Hepatic stellate cell (primary cell): ENCODE results near the gene DDIT4.
A peak's percentile ranks its signal among the peaks of the same experiment; 100 is the strongest.
"Not testable (repeated sequence)": the region's sequence is repeated elsewhere in the genome, so short reads cannot be mapped to it uniquely, and the experiment has no call there.

Source experiments
- DNase-seq: peaks from one replicate; pipeline ENCODE4 v3.0.0; 2011; ENCODE audit warnings: low spot score

The DDIT4 gene, protein sequence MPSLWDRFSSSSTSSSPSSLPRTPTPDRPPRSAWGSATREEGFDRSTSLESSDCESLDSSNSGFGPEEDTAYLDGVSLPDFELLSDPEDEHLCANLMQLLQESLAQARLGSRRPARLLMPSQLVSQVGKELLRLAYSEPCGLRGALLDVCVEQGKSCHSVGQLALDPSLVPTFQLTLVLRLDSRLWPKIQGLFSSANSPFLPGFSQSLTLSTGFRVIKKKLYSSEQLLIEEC

DNA sequence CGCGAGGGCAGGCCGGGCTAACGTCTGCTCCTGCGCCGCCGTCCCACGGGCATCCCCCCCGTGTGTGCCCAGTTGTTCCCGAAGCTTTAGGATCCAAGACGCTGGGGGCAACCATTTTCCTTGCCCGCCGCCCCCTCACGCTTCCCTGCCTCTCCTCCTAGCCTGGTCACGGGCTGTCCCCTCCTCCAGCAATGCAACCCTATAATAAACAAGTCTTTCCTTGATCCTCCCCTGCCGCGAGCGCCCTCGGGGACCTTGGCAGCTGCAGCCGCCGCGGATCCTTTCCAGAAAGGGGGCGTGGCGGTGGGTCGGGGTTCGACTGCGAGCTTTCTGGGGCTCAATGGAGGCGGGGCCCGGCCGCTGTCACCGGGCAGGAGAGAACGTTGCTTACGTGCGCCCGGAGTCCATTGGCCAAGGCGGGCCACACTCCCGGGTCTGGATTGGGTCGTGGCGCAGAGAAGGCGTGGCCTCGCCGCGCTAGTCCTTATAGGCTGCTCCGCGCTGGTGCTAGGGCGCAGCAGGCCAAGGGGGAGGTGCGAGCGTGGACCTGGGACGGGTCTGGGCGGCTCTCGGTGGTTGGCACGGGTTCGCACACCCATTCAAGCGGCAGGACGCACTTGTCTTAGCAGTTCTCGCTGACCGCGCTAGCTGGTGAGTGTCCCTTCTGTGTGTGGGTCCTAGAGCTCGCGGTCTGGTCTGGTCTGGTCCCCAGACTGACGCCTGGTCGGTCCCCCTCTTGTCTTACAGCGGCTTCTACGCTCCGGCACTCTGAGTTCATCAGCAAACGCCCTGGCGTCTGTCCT lies at the start of gene DDIT4:
DDIT4 (plus strand) TSS at position 515 of the 803 bp plus-strand sequence. CDS start 293 bp downstream, outside the sequence.
- DNase-seq = peak; percentile 100

- not testable (repeated sequence) for DNase-seq
Observed at GRCh38 chr10:72224191-72224590, 49.5 kb upstream of the DDIT4 start.

DNA sequence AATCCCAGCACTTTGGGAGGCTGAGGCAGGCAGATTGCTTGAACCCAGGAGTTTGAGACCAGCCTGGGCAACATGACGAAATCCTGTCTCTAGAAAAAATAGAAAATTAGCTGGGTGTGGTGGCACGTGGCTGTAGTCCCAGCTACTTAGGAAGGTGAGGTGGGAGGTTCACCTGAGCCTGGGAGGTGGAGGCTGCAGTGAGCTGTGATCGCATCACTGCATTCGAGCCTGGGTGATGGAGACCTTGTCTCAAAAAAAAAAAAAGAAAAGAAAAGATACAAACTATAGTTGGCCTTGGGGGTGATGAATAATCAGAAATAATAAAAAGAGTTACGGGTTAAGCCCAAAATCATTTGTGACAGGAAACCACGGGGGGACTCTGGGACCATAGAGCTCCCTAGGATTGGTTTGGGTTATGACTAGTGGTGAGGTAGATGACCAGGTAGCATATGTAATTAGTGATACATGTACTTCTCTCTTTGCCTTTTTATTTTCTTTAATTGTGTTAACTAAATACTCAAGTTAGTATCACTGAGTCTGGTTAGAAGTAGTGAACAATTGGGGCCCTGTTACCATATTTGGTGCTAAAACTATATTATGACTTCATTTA lies 47.2 kb upstream of the DDIT4 start:
- DNase-seq = no peak

- no peak for DNase-seq
Observed at GRCh38 chr10:72227826-72228225, 45.9 kb upstream of the DDIT4 start.

DNA sequence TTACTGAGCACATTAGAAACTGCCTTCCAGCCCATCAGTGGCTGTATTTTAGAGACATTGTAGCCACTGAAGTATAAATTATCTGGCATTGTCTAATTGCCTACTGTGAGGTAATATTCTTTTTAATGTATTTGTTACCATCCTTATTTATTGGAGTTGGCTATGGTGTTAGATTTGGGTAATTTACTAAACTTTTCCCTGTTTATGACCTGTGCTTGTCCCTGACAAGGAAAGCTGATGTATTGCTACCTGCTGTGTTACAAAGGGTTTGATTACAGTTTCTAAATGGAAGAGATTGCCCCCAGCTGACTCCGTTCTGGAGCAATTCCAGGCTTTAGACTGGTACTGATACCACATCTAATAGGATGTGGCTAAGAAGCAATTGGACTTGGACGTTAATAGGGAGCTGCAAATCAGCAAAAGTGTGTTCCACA lies 45.4 kb upstream of the DDIT4 start:
- DNase-seq = no peak

GRCh38 chr10:72229261-72230251 lies 44.2 kb upstream of the DDIT4 start:
- DNase-seq = no peak

DNA sequence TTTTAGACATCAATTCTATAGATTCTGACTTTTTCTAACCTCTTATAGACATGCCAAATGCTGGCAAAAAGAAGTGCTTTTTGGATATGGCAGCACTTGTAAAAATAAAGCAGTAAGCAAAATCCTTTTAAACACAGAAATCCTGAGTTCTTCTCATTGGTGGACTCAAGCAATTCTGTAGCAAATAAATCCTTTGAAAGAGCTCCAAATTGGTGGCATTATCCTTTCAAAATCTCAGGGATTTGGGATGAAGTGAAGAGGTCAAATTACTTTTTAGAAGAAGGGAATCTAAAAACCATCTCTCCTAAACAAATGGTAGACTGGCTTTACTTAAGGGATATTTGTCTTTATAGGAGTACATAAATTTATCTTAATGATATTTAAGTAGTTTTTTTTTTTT lies 40.1 kb upstream of the DDIT4 start:
- no peak for DNase-seq

GRCh38 chr10:72234560-72235095 lies 39.1 kb upstream of the DDIT4 start:
- DNase-seq = no peak

DNA sequence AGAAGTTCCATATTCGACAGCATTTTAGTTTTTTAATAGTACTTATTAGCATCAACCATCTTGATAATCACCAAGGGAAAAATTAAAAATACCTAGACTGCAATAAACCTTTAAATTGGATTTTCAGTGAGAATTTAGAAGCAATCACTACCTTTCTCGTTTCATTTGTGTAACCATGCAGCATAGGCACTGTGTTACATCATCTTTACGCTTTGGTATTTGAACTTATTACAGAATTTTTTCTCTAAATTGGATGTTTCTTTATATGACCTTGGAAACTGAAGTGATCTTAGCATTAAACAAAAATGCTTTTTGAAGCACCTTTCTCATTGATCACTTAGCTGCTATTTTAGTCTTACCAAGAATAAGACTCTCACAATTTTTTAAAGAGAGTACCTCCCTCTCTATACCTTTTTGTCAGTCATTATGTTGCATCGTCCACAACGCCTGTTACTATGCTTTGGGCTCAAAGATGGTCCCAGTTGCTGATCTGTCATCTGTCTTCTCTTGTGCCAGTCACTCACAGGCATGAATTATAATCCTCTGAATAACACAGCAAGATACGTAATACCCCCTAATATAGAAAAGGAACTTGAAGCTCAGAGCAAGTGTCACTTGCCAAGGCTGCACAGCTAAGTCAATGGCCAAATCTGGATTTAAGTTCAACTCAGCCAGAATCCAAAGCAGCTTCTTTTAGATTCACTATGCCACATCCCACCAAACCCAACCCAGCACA lies 38.0 kb upstream of the DDIT4 start:
- no peak for DNase-seq

DNA sequence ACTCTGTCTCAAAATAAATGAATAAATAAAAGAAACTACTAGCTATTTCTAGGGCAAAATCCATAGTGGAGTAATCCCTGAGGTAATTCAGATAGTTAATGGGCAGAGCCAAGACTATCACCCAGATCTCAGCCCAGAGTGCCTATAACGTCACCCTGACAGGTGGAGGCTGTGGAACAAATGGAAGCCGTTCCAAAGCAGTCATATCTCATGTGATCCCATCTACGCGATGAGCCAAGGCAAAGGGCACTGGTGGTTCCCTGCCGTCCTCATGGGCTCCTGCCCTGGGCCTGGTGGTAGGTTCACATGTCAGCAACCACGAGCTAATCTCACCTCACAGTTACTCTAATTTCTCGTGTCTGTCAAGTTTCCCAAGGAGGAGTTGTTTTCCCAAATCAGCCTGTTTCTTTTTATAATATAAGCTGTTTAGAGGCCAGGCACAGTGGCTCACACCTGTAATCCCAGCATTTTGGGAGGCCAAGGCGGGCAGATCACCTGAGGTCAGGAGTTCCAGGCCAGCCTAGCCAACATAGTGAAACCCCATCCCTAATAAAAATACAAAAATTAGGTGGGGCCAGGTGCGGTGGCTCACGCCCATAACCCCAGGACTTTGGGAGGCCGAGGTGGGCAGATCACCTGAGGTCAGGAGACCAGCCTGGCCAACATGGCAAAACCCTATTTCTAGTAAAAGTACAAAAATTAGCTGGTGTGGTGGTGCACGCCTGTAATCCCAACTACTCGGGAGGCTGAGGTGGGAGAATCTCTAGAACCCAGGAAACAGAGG lies 35.1 kb upstream of the DDIT4 start:
- no peak for DNase-seq

- no peak for DNase-seq
Observed at GRCh38 chr10:72239409-72239808, 34.3 kb upstream of the DDIT4 start.

DNA sequence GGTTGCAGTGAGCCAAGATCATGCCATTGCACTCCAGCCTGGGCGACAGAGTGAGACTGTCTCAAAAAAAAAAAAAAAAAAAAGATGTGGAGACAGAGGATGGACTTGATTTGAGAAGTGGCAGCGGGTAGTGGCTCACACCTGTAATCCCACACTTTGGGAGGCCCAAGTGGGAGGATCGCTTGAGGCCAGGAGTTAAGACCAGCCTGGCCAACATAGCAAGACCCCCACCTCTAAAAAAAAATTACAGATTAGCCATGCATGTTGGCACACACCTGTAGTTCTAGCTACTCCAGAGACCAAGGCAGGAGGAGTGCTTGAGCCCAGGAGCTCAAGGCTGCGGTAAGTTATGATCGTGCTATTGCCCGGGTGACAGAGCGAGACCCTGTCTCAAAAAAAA lies 33.4 kb upstream of the DDIT4 start:
- no peak for DNase-seq

DNA sequence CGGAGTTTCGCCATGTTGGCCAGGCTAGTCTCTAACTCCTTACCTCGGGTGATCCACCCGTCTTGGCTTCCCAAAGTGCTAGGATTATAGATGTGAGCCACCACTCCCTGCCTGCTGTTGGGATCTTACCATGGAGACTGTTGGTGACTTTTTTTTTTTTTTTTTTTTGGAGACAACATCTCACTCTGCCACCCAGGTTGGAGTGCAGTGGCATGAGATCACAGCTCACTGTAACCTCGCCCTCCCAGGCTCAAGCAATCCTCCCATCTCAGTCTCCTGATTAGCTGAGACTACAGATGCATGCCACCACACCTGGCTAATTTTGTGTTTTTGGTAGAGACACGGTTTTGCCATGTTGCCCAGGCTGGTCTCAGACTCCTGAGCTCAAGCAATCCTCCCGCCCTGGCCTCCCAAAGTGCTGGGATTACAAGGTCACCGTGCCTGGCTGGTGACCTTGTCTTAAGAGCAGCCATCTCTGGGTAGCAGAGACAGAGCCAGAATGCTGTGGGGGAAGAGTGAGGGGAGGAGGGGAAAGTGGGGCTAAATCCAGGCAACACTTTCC lies 32.0 kb upstream of the DDIT4 start:
- no peak for DNase-seq

DNA sequence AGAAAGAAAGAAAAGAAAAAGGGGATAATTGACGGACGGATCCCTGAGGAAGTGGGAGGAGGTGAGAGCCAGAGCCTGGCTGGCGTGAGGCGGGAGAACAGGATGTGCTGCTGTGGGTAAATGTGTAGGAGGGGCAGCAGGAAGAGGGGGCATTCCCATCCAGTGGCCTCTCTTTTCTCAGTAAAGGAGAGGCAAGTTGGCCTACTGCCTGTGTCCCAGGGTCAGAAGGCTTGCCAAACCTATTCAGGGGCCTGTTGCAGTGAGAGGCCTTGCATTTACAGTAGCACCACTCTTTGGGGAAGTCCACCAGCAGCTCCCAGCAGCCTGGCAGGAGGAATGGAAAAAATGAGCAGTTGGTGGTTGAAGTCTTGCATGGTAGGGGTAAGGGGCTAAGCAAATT lies 31.0 kb upstream of the DDIT4 start:
- DNase-seq = peak; percentile 35

- peak; percentile 86 for DNase-seq
Observed at GRCh38 chr10:72243822-72244437, 29.8 kb upstream of the DDIT4 start.

GRCh38 chr10:72244573-72245038 lies 29.1 kb upstream of the DDIT4 start:
- DNase-seq = peak; percentile 24

GRCh38 chr10:72245949-72246525 lies 27.7 kb upstream of the DDIT4 start:
- DNase-seq = no peak

- no peak for DNase-seq
Observed at GRCh38 chr10:72248468-72249151, 25.1 kb upstream of the DDIT4 start.
